Amygdala (tissue), 56 donors: ENCODE data around the gene NHSL2.
"Not testable (repeated sequence)": the region's sequence is repeated elsewhere in the genome, so short reads cannot be mapped to it uniquely, and the experiment has no call there.

Experiments used
- DNase-seq, 56 donors: peaks; one replicate each; lab custom pipeline; 2025; lab: John Stamatoyannopoulos, UW

NHSL2 gene

GRCh38 chrX:72142794-72143608, 232.4 kb downstream of the NHSL2 start:
- DNase-seq, result no peak

- no peak for DNase-seq
Observed at GRCh38 chrX:72143609-72143907, 232.9 kb downstream of the NHSL2 start.

GRCh38 chrX:72145181-72145580, 234.5 kb downstream of the NHSL2 start:
- DNase-seq, result no peak

- DNase-seq, result no peak
Observed at GRCh38 chrX:72146527-72146926, 235.9 kb downstream of the NHSL2 start.

- no peak for DNase-seq
Observed at GRCh38 chrX:72158773-72159172, 248.1 kb downstream of the NHSL2 start.

GRCh38 chrX:72159769-72160168, 249.1 kb downstream of the NHSL2 start:
- DNase-seq, result no peak

GRCh38 chrX:72165551-72165950, 254.9 kb downstream of the NHSL2 start:
- no peak for DNase-seq

GRCh38 chrX:72169008-72169728, 258.5 kb downstream of the NHSL2 start:
- DNase-seq, result peak in 1 of 56 donors; percentile 0

- not testable (repeated sequence) for DNase-seq
Observed at GRCh38 chrX:72176289-72176688, 265.6 kb downstream of the NHSL2 start.

GRCh38 chrX:72176981-72177380, 266.3 kb downstream of the NHSL2 start:
- DNase-seq, result peak in 21 of 56 donors; percentile 0 to 41 (median 2)

- DNase-seq, result no peak
Observed at GRCh38 chrX:72180539-72180938, 269.9 kb downstream of the NHSL2 start.

- DNase-seq, result peak; percentile 18 to 95 (median 87)
Observed at GRCh38 chrX:72181178-72182125, 270.8 kb downstream of the NHSL2 start, which contains the start of gene PIN4. Gene PIN4 (plus strand): TSS chrX:72181757. CDS start chrX:72181786, 29 bp downstream.

GRCh38 chrX:72182924-72183323, 272.3 kb downstream of the NHSL2 start:
- DNase-seq, result no peak

- DNase-seq, result no peak
Observed at GRCh38 chrX:72201836-72202536, 291.3 kb downstream of the NHSL2 start.
